Liver (tissue), 3 donors: Measurements from ENCODE around the gene PSPN.

Experiments
- RAD21 ChIP-seq, 2 donors: IDR thresholded peaks; 2 replicates each; pipeline ENCODE4 v1.6.1; 2016; ENCODE audit warnings: antibody characterized with exemption in 2 of 2, mild to moderate bottlenecking in 2 of 2
- REST ChIP-seq: IDR thresholded peaks from 2 replicates; pipeline ENCODE4 v1.6.1; 2016; ENCODE audit warnings: antibody characterized with exemption, mild to moderate bottlenecking
- SP1 ChIP-seq: IDR thresholded peaks from 2 replicates; pipeline ENCODE4 v1.6.1; 2018; ENCODE audit warnings: antibody characterized with exemption, mild to moderate bottlenecking
- TF ChIP-seq, protein P1 (sequence below): fragments of 150-350 bp; IDR thresholded peaks from 2 replicates; pipeline ENCODE4 v1.5.1; 2017; ENCODE audit warnings: improper control_type of control experiment, low read depth, low read length; ENCODE audit not compliant: missing input control
- donor health status: healthy.
- donor health status: healthy.

- TF ChIP-seq, protein P1, sequence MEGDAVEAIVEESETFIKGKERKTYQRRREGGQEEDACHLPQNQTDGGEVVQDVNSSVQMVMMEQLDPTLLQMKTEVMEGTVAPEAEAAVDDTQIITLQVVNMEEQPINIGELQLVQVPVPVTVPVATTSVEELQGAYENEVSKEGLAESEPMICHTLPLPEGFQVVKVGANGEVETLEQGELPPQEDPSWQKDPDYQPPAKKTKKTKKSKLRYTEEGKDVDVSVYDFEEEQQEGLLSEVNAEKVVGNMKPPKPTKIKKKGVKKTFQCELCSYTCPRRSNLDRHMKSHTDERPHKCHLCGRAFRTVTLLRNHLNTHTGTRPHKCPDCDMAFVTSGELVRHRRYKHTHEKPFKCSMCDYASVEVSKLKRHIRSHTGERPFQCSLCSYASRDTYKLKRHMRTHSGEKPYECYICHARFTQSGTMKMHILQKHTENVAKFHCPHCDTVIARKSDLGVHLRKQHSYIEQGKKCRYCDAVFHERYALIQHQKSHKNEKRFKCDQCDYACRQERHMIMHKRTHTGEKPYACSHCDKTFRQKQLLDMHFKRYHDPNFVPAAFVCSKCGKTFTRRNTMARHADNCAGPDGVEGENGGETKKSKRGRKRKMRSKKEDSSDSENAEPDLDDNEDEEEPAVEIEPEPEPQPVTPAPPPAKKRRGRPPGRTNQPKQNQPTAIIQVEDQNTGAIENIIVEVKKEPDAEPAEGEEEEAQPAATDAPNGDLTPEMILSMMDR: no peak
- TF ChIP-seq REST (no peak), SP1 (no peak), RAD21 (IDR thresholded peaks at IDR 0.05) (no peak)
Observed at GRCh38 chr19:6350688-6351087, 25.0 kb downstream of the PSPN start.
